H9 (cell line): ENCODE data around the gene CACNB2. TPM values are rescaled to one million over a fixed set of nuclear protein-coding genes. Genes with fewer than 3 reads are reported as not detected.

ENCODE experiments used
- DNase-seq: peaks from one replicate; pipeline ENCODE4 v3.0.0-alpha.2; 2017
- H2AFZ ChIP-seq: one replicate; pipeline ENCODE4 v1.6.1; 2013; ENCODE audit warnings: mild to moderate bottlenecking, low read length, control low read depth, moderate library complexity
- H2AK5ac ChIP-seq: 2 replicates; pipeline ENCODE4 v1.6.1; 2013; ENCODE audit warnings: low read length, control low read depth, mixed read lengths; ENCODE audit not compliant: insufficient read length
- H2BK120ac ChIP-seq: one replicate; pipeline ENCODE4 v1.6.1; 2013; ENCODE audit warnings: low read depth, mild to moderate bottlenecking, low read length, control low read depth, inconsistent platforms; ENCODE audit not compliant: poor library complexity, severe bottlenecking
- H2BK12ac ChIP-seq: 2 replicates; pipeline ENCODE4 v1.6.1; 2013; ENCODE audit warnings: low read length, control low read depth, mixed read lengths, low read depth; ENCODE audit not compliant: insufficient read length
- H2BK15ac ChIP-seq: 2 replicates; pipeline ENCODE4 v1.6.1; 2013; ENCODE audit warnings: low read depth, low read length, control low read depth
- H2BK20ac ChIP-seq: one replicate; pipeline ENCODE4 v1.6.1; 2013; ENCODE audit warnings: low read depth, mild to moderate bottlenecking, low read length, control low read depth, inconsistent platforms; ENCODE audit not compliant: poor library complexity, severe bottlenecking
- H2BK5ac ChIP-seq: 2 replicates; pipeline ENCODE4 v1.6.1; 2013; ENCODE audit warnings: low read length, control low read depth, mixed read lengths; ENCODE audit not compliant: insufficient read length
- H3K14ac ChIP-seq: 2 replicates; pipeline ENCODE4 v1.6.1; 2013; ENCODE audit warnings: low read length, control low read depth; ENCODE audit not compliant: insufficient read depth
- H3K18ac ChIP-seq: 2 replicates; pipeline ENCODE4 v1.6.1; 2013; ENCODE audit warnings: low read depth, mild to moderate bottlenecking, mixed read lengths, low read length, control low read depth; ENCODE audit not compliant: insufficient read length
- H3K23ac ChIP-seq: 2 replicates; pipeline ENCODE4 v1.6.1; 2013; ENCODE audit warnings: low read length, control low read depth, mixed read lengths, low read depth; ENCODE audit not compliant: insufficient read length
- H3K23me2 ChIP-seq: 2 replicates; pipeline ENCODE4 v1.6.1; 2013; ENCODE audit warnings: low read depth, mild to moderate bottlenecking, mixed read lengths, low read length, control low read depth; ENCODE audit not compliant: insufficient read length, poor library complexity, severe bottlenecking
- H3K27ac ChIP-seq: 2 replicates; pipeline ENCODE4 v1.5.1; 2013; ENCODE audit warnings: low read length, control low read depth, mixed read lengths, low read depth; ENCODE audit not compliant: insufficient read length
- H3K27me3 ChIP-seq: 2 replicates; pipeline ENCODE4 v1.6.1; 2013; ENCODE audit warnings: low read length, control low read depth, inconsistent platforms; ENCODE audit not compliant: insufficient read depth
- H3K4ac ChIP-seq: 2 replicates; pipeline ENCODE4 v1.6.1; 2013; ENCODE audit warnings: low read depth, mild to moderate bottlenecking, control low read depth, inconsistent platforms, low read length, moderate library complexity
- H3K4me1 ChIP-seq: 2 replicates; pipeline ENCODE4 v1.6.1; 2013; ENCODE audit warnings: low read length, control low read depth, inconsistent platforms; ENCODE audit not compliant: insufficient read depth
- H3K4me2 ChIP-seq: 2 replicates; pipeline ENCODE4 v1.6.1; 2013; ENCODE audit warnings: low read length, control low read depth, mixed read lengths; ENCODE audit not compliant: insufficient read length, insufficient read depth
- H3K56ac ChIP-seq: 2 replicates; pipeline ENCODE4 v1.6.1; 2013; ENCODE audit warnings: low read depth, mild to moderate bottlenecking, mixed read lengths, low read length, control low read depth; ENCODE audit not compliant: insufficient read length
- H3K79me1 ChIP-seq: 2 replicates; pipeline ENCODE4 v1.6.1; 2013; ENCODE audit warnings: low read depth, mild to moderate bottlenecking, moderate library complexity, low read length, control low read depth, inconsistent platforms; ENCODE audit not compliant: insufficient read depth, poor library complexity, severe bottlenecking
- H3K79me2 ChIP-seq: 2 replicates; pipeline ENCODE4 v1.6.1; 2013; ENCODE audit warnings: low read length, control low read depth, inconsistent platforms; ENCODE audit not compliant: insufficient read depth
- H3K9ac ChIP-seq: 2 replicates; pipeline ENCODE4 v1.6.1; 2013; ENCODE audit warnings: low read length, control low read depth, mixed read lengths; ENCODE audit not compliant: insufficient read length; ENCODE audit errors: extremely low read depth
- H3K9me3 ChIP-seq: one replicate; pipeline ENCODE4 v1.6.1; 2013; ENCODE audit warnings: low read depth, low read length, inconsistent platforms; ENCODE audit not compliant: control insufficient read depth
- H3T11ph ChIP-seq: one replicate; pipeline ENCODE4 v1.6.1; 2013; ENCODE audit warnings: mild to moderate bottlenecking, low read length, control low read depth, inconsistent platforms
- H4K20me1 ChIP-seq: one replicate; pipeline ENCODE4 v1.6.1; 2013; ENCODE audit not compliant: control insufficient read depth, insufficient read length, insufficient read depth
- H4K5ac ChIP-seq: 2 replicates; pipeline ENCODE4 v1.6.1; 2013; ENCODE audit warnings: low read depth, mild to moderate bottlenecking, mixed read lengths, low read length, control low read depth; ENCODE audit not compliant: insufficient read length
- H4K8ac ChIP-seq: replicated peaks from 2 replicates; pipeline ENCODE4 v1.6.1; 2013; ENCODE audit warnings: low read length, control low read depth, mixed read lengths, low read depth; ENCODE audit not compliant: insufficient read length
- H4K91ac ChIP-seq: 2 replicates; pipeline ENCODE4 v1.6.1; 2013; ENCODE audit warnings: low read depth, mild to moderate bottlenecking, moderate library complexity, mixed read lengths, low read length, control low read depth; ENCODE audit not compliant: insufficient read length
- H3K27ac Mint-ChIP-seq, 3 experiments: 2 replicates in 2 of 3; 3 replicates in 1 of 3; pipeline ENCODE4 v1.8.0; 2020 to 2021; ENCODE audit warnings: mixed read lengths in 3 of 3, mild to moderate bottlenecking in 1 of 3, moderate library complexity in 1 of 3
- H3K27me3 Mint-ChIP-seq: 2 replicates; pipeline ENCODE4 v1.8.0; 2021; ENCODE audit warnings: low read depth, mild to moderate bottlenecking, moderate library complexity, mixed read lengths
- H3K36me3 Mint-ChIP-seq, 3 experiments: 2 replicates in 2 of 3; 3 replicates in 1 of 3; pipeline ENCODE4 v1.8.0; 2020 to 2021; ENCODE audit warnings: low read depth in 3 of 3, mixed read lengths in 3 of 3; ENCODE audit not compliant: insufficient read depth in 1 of 3
- H3K4me1 Mint-ChIP-seq, 2 experiments: 2 replicates each; pipeline ENCODE4 v1.8.0; 2020; ENCODE audit warnings: mixed read lengths in 2 of 2
- H3K4me3 Mint-ChIP-seq, 2 experiments: 2 replicates in 1 of 2; 3 replicates in 1 of 2; pipeline ENCODE4 v1.8.0; 2020 to 2021; ENCODE audit warnings: mild to moderate bottlenecking in 2 of 2, mixed read lengths in 2 of 2, moderate library complexity in 1 of 2
- H3K9me3 Mint-ChIP-seq, 2 experiments: 2 replicates in 1 of 2; 3 replicates in 1 of 2; pipeline ENCODE4 v1.8.0; 2020; ENCODE audit warnings: mild to moderate bottlenecking in 2 of 2, mixed read lengths in 2 of 2, moderate library complexity in 1 of 2
- CTCF ChIP-seq: fragments of 200-600 bp; sonication (generic); conservative IDR thresholded peaks from 3 replicates; pipeline ENCODE4 v1.8.0; 2021; ENCODE audit warnings: antibody characterized with exemption, mild to moderate bottlenecking
- WGBS: extraction: QIAGEN DNeasy Blood & Tissue Kit; methylation state at CpG from one replicate; pipeline ENCODE4 v1.1.7; 2013; ENCODE audit warnings: missing lambda C conversion rate, low lambda C conversion rate, mixed read lengths; ENCODE audit not compliant: insufficient read length; ENCODE audit errors: extremely low coverage; 5-methylcytosine and 5-hydroxymethylcytosine counted together
- total RNA-seq: library from RNA; stranded (reverse); gene quantifications from 2 replicates; pipeline ENCODE4 v1.2.1, GENCODE V29; 2021

CACNB2 gene
- total RNA-seq, 1 experiment from 2014 or later = 2.6 TPM

GRCh38 chr10:18202680-18203460, 62.6 kb downstream of the CACNB2 start:
- Histone ChIP-seq H3K14ac (no peak overlapping the region), H3K23ac (no peak overlapping the region), H4K91ac (no peak overlapping the region), H2AFZ (no peak overlapping the region), H3K27ac (no peak overlapping the region), H3K4ac (no peak overlapping the region), H2BK120ac (no peak overlapping the region), H3K18ac (no peak overlapping the region), H3T11ph (no peak overlapping the region), H3K23me2 (no peaks in the 10 kb centered on the region), H2AK5ac (no peak overlapping the region), H4K8ac (no peak overlapping the region), H3K79me2 (no peaks in the 10 kb centered on the region), H2BK20ac (no peak overlapping the region), H2BK5ac (no peak overlapping the region), H3K4me1 (no peaks in the 10 kb centered on the region), H3K27me3 (no peaks in the 10 kb centered on the region), H3K79me1 (no peaks in the 10 kb centered on the region), H2BK12ac (no peak overlapping the region), H4K5ac (no peak overlapping the region), H3K9me3 (no peaks in the 10 kb centered on the region), H2BK15ac (no peak overlapping the region), H3K56ac (no peak overlapping the region), H3K9ac (no peak overlapping the region), H4K20me1 (no peaks in the 10 kb centered on the region), H3K4me2 (no peak overlapping the region)
- Mint-ChIP-seq H3K9me3 (no peaks in the 10 kb centered on the region), H3K4me1 (peaks cover 0 to 6% of the 10 kb centered on the region in 2 experiments; a peak in 2 of 4 replicates), H3K36me3 (no peaks in the 10 kb centered on the region), H3K27ac (no peak overlapping the region), H3K4me3 (no peak overlapping the region), H3K27me3 (no peaks in the 10 kb centered on the region)
- DNase-seq = no peak
- WGBS = no CpG with 5 or more reads among the region's 6 CpGs
- no peak for TF ChIP-seq CTCF
